HEK293 (cell line): ENCODE results near the gene HPCAL1.

Experiments
- HOXC10 ChIP-seq: sonication (generic); formaldehyde crosslinking; IDR thresholded peaks from 2 replicates; pipeline ENCODE4 v1.8.1; 2023; ENCODE audit warnings: mild to moderate bottlenecking, missing genetic modification reagents
- ZBTB17 ChIP-seq: fragments of 450-650 bp; formaldehyde crosslinking; IDR thresholded peaks from 2 replicates; pipeline ENCODE4 v1.5.1; 2016; ENCODE audit warnings: missing biosample characterization, missing genetic modification characterization
- ZBTB8A ChIP-seq: fragments of 450-650 bp; formaldehyde crosslinking; IDR thresholded peaks from 2 replicates; pipeline ENCODE4 v1.5.1; 2016; ENCODE audit warnings: missing biosample characterization, missing genetic modification characterization
- ZNF211 ChIP-seq: fragments of 450-650 bp; formaldehyde crosslinking; IDR thresholded peaks from 2 replicates; pipeline ENCODE4 v1.5.1; 2016; ENCODE audit warnings: low read depth, missing biosample characterization, missing genetic modification characterization
- ZNF777 ChIP-seq: fragments of 450-650 bp; formaldehyde crosslinking; IDR thresholded peaks from 2 replicates; pipeline ENCODE4 v1.5.1; 2017; ENCODE audit warnings: missing biosample characterization, missing genetic modification characterization, borderline replicate concordance
- TF ChIP-seq, protein P1 (sequence below): fragments of 450-650 bp; formaldehyde crosslinking; IDR thresholded peaks from 2 replicates; pipeline ENCODE4 v1.5.1; 2017; ENCODE audit warnings: missing biosample characterization, missing genetic modification characterization
- TF ChIP-seq, protein P2 (sequence below): fragments of 450-650 bp; formaldehyde crosslinking; IDR thresholded peaks from 2 replicates; pipeline ENCODE4 v1.5.1; 2016; ENCODE audit warnings: missing biosample characterization, missing genetic modification characterization
- TF ChIP-seq, protein P3 (sequence below): fragments of 450-650 bp; formaldehyde crosslinking; IDR thresholded peaks from 2 replicates; pipeline ENCODE4 v1.5.1; 2016; ENCODE audit warnings: missing biosample characterization, missing genetic modification characterization
- TF ChIP-seq, protein P4 (sequence below): fragments of 450-650 bp; formaldehyde crosslinking; IDR thresholded peaks from 2 replicates; pipeline ENCODE4 v1.5.1; 2016; ENCODE audit warnings: missing biosample characterization, missing genetic modification characterization, low read depth

DNA sequence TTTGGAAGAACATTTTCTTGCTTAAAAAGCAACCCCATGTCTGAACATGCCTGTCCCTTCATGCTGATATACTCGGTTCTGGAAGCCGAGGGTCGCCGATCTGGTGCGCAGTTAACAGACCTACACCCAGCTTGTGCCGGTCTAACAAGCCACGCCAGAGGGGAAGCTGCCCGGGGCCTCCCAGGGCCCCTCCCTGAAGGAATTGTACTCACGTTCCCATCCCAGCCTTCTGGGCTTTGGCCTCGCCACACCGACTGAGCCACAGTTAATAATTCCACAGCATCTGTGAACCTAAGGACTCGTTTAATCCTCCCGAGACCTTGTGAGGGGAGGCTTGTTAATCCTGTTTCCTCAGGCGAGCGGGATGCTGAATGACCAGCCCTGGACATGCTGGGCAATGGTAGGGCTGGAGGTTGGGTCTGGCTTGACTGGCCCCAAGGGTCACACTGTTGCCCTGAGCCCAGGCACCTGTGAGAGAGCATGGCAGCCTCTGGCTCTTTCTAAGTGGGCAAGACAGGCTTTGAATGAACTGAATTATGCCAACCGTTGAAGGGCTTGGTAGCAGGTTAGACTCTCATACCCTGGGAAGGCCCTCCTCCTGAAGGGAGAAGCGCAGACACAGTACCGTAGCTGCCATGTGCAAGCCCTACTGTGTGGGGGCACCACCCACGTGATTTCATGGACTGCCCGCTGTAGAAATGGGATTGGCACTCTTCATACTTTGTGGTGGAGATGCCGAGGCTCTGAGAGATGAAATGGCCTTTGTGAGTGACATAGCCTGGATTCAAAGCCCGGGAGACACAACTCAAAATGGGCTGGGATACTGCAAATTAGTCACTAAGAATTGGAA is 173.3 kb downstream of the HPCAL1 start:
- TF ChIP-seq, protein P1, sequence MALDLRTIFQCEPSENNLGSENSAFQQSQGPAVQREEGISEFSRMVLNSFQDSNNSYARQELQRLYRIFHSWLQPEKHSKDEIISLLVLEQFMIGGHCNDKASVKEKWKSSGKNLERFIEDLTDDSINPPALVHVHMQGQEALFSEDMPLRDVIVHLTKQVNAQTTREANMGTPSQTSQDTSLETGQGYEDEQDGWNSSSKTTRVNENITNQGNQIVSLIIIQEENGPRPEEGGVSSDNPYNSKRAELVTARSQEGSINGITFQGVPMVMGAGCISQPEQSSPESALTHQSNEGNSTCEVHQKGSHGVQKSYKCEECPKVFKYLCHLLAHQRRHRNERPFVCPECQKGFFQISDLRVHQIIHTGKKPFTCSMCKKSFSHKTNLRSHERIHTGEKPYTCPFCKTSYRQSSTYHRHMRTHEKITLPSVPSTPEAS: no peak
- TF ChIP-seq ZNF777 (tag by site-specific recombination) (no peak), ZBTB17 (tag by site-specific recombination) (no peak), ZNF211 (no peak), HOXC10 (CRISPR knock-in tag) (no peak), ZBTB8A (tag by site-specific recombination) (no peak)
- TF ChIP-seq, protein P2, sequence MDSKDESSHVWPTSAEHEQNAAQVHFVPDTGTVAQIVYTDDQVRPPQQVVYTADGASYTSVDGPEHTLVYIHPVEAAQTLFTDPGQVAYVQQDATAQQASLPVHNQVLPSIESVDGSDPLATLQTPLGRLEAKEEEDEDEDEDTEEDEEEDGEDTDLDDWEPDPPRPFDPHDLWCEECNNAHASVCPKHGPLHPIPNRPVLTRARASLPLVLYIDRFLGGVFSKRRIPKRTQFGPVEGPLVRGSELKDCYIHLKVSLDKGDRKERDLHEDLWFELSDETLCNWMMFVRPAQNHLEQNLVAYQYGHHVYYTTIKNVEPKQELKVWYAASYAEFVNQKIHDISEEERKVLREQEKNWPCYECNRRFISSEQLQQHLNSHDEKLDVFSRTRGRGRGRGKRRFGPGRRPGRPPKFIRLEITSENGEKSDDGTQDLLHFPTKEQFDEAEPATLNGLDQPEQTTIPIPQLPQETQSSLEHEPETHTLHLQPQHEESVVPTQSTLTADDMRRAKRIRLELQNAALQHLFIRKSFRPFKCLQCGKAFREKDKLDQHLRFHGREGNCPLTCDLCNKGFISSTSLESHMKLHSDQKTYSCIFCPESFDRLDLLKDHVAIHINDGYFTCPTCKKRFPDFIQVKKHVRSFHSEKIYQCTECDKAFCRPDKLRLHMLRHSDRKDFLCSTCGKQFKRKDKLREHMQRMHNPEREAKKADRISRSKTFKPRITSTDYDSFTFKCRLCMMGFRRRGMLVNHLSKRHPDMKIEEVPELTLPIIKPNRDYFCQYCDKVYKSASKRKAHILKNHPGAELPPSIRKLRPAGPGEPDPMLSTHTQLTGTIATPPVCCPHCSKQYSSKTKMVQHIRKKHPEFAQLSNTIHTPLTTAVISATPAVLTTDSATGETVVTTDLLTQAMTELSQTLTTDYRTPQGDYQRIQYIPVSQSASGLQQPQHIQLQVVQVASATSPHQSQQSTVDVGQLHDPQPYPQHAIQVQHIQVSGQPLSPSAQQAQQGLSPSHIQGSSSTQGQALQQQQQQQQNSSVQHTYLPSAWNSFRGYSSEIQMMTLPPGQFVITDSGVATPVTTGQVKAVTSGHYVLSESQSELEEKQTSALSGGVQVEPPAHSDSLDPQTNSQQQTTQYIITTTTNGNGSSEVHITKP (tag by site-specific recombination): no peak
- TF ChIP-seq, protein P3, sequence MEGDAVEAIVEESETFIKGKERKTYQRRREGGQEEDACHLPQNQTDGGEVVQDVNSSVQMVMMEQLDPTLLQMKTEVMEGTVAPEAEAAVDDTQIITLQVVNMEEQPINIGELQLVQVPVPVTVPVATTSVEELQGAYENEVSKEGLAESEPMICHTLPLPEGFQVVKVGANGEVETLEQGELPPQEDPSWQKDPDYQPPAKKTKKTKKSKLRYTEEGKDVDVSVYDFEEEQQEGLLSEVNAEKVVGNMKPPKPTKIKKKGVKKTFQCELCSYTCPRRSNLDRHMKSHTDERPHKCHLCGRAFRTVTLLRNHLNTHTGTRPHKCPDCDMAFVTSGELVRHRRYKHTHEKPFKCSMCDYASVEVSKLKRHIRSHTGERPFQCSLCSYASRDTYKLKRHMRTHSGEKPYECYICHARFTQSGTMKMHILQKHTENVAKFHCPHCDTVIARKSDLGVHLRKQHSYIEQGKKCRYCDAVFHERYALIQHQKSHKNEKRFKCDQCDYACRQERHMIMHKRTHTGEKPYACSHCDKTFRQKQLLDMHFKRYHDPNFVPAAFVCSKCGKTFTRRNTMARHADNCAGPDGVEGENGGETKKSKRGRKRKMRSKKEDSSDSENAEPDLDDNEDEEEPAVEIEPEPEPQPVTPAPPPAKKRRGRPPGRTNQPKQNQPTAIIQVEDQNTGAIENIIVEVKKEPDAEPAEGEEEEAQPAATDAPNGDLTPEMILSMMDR (tag by site-specific recombination): no peak
- TF ChIP-seq, protein P4, sequence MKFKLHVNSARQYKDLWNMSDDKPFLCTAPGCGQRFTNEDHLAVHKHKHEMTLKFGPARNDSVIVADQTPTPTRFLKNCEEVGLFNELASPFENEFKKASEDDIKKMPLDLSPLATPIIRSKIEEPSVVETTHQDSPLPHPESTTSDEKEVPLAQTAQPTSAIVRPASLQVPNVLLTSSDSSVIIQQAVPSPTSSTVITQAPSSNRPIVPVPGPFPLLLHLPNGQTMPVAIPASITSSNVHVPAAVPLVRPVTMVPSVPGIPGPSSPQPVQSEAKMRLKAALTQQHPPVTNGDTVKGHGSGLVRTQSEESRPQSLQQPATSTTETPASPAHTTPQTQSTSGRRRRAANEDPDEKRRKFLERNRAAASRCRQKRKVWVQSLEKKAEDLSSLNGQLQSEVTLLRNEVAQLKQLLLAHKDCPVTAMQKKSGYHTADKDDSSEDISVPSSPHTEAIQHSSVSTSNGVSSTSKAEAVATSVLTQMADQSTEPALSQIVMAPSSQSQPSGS (tag by site-specific recombination): no peak
